GM12878 (cell line): Measurements from ENCODE around the gene JDP2. TPM values are rescaled to one million over a fixed set of nuclear protein-coding genes. Genes with fewer than 3 reads are reported as not detected.

Source experiments
- ATAC-seq: fragments of 200-7000 bp; cut with Tn5 transposase; 3 replicates; pipeline ENCODE4 v1.9.1; 2020; ENCODE audit warnings: mild to moderate bottlenecking, moderate library complexity
- BruUV-seq: library from RNA; stranded (reverse); fragments of 400-500 nt; replicated peaks from 2 replicates; lab custom pipeline; 2021; lab: Mats Ljungman, UMichigan
- CTCF ChIA-PET: fragments of 300-600 bp; sonication (Branson Sonifier 250); formaldehyde crosslinking; extraction: SDS; loops from one replicate; lab custom pipeline; 2021; ENCODE audit warnings: inconsistent platforms; lab: Yijun Ruan, JAX
- POLR2A ChIA-PET: fragments of 350-600 bp; formaldehyde crosslinking; extraction: SDS; loops from one replicate; lab custom pipeline; 2021; ENCODE audit warnings: inconsistent platforms; lab: Charles Lee
- RAD21 ChIA-PET: fragments of 300-600 bp; sonication (Branson Sonifier 250); formaldehyde crosslinking; loops from one replicate; lab custom pipeline; 2023; ENCODE audit warnings: antibody characterized with exemption; ENCODE audit not compliant: unreplicated experiment; lab: Charles Lee
- SMC1A ChIA-PET: fragments of 300-600 bp; sonication (Branson Sonifier 250); formaldehyde crosslinking; loops from one replicate; lab custom pipeline; 2023; ENCODE audit not compliant: unreplicated experiment, uncharacterized antibody; lab: Charles Lee
- DNase-seq: peaks from one replicate; pipeline ENCODE4 v3.0.0-alpha.2; 2011; ENCODE audit warnings: low read depth, low spot score
- FAIRE-seq: peaks from 3 replicates; lab custom pipeline; 2011; peaks lifted over from hg19 to GRCh38; lab: Jason Lieb, UNC
- H2AFZ ChIP-seq: 2 replicates; pipeline ENCODE4 v1.6.0; 2011; ENCODE audit warnings: low read depth, low read length, control low read depth; ENCODE audit not compliant: control insufficient read depth
- H3K27ac ChIP-seq: 2 replicates; pipeline ENCODE4 v1.5.1; 2011; ENCODE audit warnings: control low read depth; ENCODE audit not compliant: control insufficient read depth, insufficient read depth
- H3K27me3 ChIP-seq, 2 experiments: replicated peaks in 1 of 2; 2 replicates each; pipeline versions ENCODE4 v1.6.0 to v1.6.1; 2011; ENCODE audit warnings: low read length in 1 of 2; ENCODE audit not compliant: control insufficient read depth in 2 of 2, insufficient read depth in 2 of 2
- H3K36me3 ChIP-seq, 2 experiments: 2 replicates each; pipeline ENCODE4 v1.5.1; 2011; ENCODE audit warnings: low read length in 1 of 2; ENCODE audit not compliant: control insufficient read depth in 2 of 2, insufficient read depth in 2 of 2
- H3K4me1 ChIP-seq: 2 replicates; pipeline ENCODE4 v1.6.1; 2011; ENCODE audit warnings: mild to moderate bottlenecking, low read length, moderate library complexity, mixed read lengths; ENCODE audit not compliant: control insufficient read depth, insufficient read depth
- H3K4me2 ChIP-seq: 2 replicates; pipeline ENCODE4 v1.6.0; 2011; ENCODE audit warnings: control low read depth; ENCODE audit not compliant: control insufficient read depth, insufficient read depth
- H3K4me3 ChIP-seq: fragments of 200-600 bp; sonication (generic); 2 replicates; pipeline ENCODE4 v1.5.1; 2016
- H3K79me2 ChIP-seq: 2 replicates; pipeline ENCODE4 v1.6.0; 2011; ENCODE audit warnings: low read length; ENCODE audit not compliant: control insufficient read depth, insufficient read depth
- H3K9ac ChIP-seq: 2 replicates; pipeline ENCODE4 v1.8.0; 2011; ENCODE audit warnings: low read length, control low read depth, mixed read lengths; ENCODE audit not compliant: control insufficient read depth, insufficient read depth
- H3K9me3 ChIP-seq: replicated peaks from 3 replicates; pipeline ENCODE4 v1.5.1; 2011; ENCODE audit warnings: mild to moderate bottlenecking, low read length; ENCODE audit not compliant: control insufficient read depth, insufficient read depth
- H4K20me1 ChIP-seq: 2 replicates; pipeline ENCODE4 v1.6.0; 2011; ENCODE audit not compliant: control insufficient read depth, insufficient read depth
- BCL11A ChIP-seq: IDR thresholded peaks from 2 replicates; pipeline ENCODE4 v1.6.1; 2011; ENCODE audit warnings: low read depth, low read length
- CBX3 ChIP-seq: fragments of 200-600 bp; sonication (generic); IDR thresholded peaks from 2 replicates; pipeline ENCODE4 v1.6.1; 2016; ENCODE audit warnings: low read depth, borderline replicate concordance
- CBX5 ChIP-seq: sonication (generic); IDR thresholded peaks from 2 replicates; pipeline ENCODE4 v1.6.1; 2016; ENCODE audit warnings: low read depth, moderate library complexity, mild to moderate bottlenecking, inconsistent platforms
- FOS ChIP-seq: IDR thresholded peaks from 3 replicates; pipeline ENCODE4 v1.6.1; 2011; ENCODE audit warnings: borderline replicate concordance; ENCODE audit not compliant: insufficient read length; ENCODE audit errors: extremely low read depth
- HDAC6 ChIP-seq: fragments of 200-600 bp; sonication (generic); IDR thresholded peaks from one replicate; pipeline ENCODE4 v1.8.0; 2017; ENCODE audit warnings: antibody characterized with exemption; ENCODE audit not compliant: unreplicated experiment
- IKZF2 ChIP-seq, 2 experiments: fragments of 450-650 bp; IDR thresholded peaks; 2 replicates each; pipeline ENCODE4 v1.6.1; 2017; ENCODE audit warnings: mild to moderate bottlenecking in 2 of 2, moderate library complexity in 2 of 2
- JUNB ChIP-seq: IDR thresholded peaks from 2 replicates; pipeline ENCODE4 v1.6.1; 2016; ENCODE audit warnings: antibody characterized with exemption, mild to moderate bottlenecking
- MTA2 ChIP-seq: fragments of 450-650 bp; IDR thresholded peaks from 2 replicates; pipeline ENCODE4 v1.6.1; 2016; ENCODE audit warnings: low read depth, mild to moderate bottlenecking, moderate library complexity
- RB1 ChIP-seq: fragments of 450-650 bp; formaldehyde crosslinking; IDR thresholded peaks from 2 replicates; pipeline ENCODE4 v1.6.1; 2017; ENCODE audit warnings: mild to moderate bottlenecking, borderline replicate concordance
- RUNX3 ChIP-seq: IDR thresholded peaks from 2 replicates; pipeline ENCODE4 v1.6.1; 2012; ENCODE audit warnings: low read length, inconsistent platforms
- USF2 ChIP-seq: IDR thresholded peaks from 2 replicates; pipeline ENCODE4 v1.6.1; 2011; ENCODE audit warnings: low read depth, low read length, improper control_type of control experiment, borderline replicate concordance
- YBX1 ChIP-seq: fragments of 450-650 bp; IDR thresholded peaks from 2 replicates; pipeline ENCODE4 v1.6.1; 2016; ENCODE audit warnings: antibody characterized with exemption
- ZBTB40 ChIP-seq: fragments of 450-650 bp; IDR thresholded peaks from 2 replicates; pipeline ENCODE4 v1.6.1; 2016; ENCODE audit warnings: mild to moderate bottlenecking, moderate library complexity, borderline replicate concordance
- WGBS: methylation state at CpG from one replicate; pipeline ENCODE4 v1.1.6; 2016; ENCODE audit warnings: low lambda C conversion rate; ENCODE audit not compliant: insufficient replicate concordance, insufficient coverage; ENCODE audit errors: missing lambda C conversion rate; 5-methylcytosine and 5-hydroxymethylcytosine counted together
- in situ Hi-C: fragments of 300-500 bp; cut with MboI; formaldehyde crosslinking; loops from 9 replicates; pipeline ENCODE4 v1.14.3; 2018; ENCODE audit warnings: mixed read lengths
- intact Hi-C: fragments of 100-400 bp; cut with micrococcal nuclease; formaldehyde crosslinking; loops from one replicate; pipeline ENCODE4 v1.14.2; 2022; ENCODE audit not compliant: unreplicated experiment
- polyA plus RNA-seq, 11 experiments: library from polyadenylated mRNA; depleted of rRNA in 4 of 11; unstranded in 6 of 11; stranded (reverse) in 5 of 11; fragments of >200 nt; fragmentation: Nextera tagmentation in 4 of 11; fragmentation: Illumina TruSeq in 1 of 11; extraction: Ambion mirVana in 4 of 11; extraction: Trizol in 1 of 11; gene quantifications; 1 replicate in 1 of 11; 2 replicates in 10 of 11; pipeline versions ENCODE4 v1.2.1 to v1.2.3, GENCODE V29; 2011 to 2016; ENCODE audit warnings: inconsistent platforms in 2 of 11, missing spikeins in 2 of 11, low read depth in 1 of 11
- total RNA-seq, 4 experiments: library from RNA; depleted of rRNA in 3 of 4; stranded (reverse); fragments of >200 nt in 3 of 4; fragmentation: Illumina TruSeq in 1 of 4; extraction: Trizol in 1 of 4; gene quantifications; 2 replicates each; pipeline versions ENCODE4 v1.2.1 to v1.2.3, GENCODE V29; 2013 to 2021

JDP2 gene
- total and polyA plus RNA-seq, 10 of the 15 experiments (the other 5 are each of a cell fraction or from before 2014, with no cell fraction given) = 0.71 to 21.3 (median 11.2) TPM

GRCh38 chr14:75510547-75510946, 82.7 kb downstream of the JDP2 start:
- Histone ChIP-seq H2AFZ (no peak overlapping the region), H3K4me2 (no peak overlapping the region), H3K27me3 (no peaks in the 10 kb centered on the region), H3K79me2 (no peaks in the 10 kb centered on the region), H3K9ac (no peak overlapping the region), H4K20me1 (no peaks in the 10 kb centered on the region), H3K4me3 (no peak overlapping the region), H3K36me3 (no peaks in the 10 kb centered on the region), H3K9me3 (peaks cover 18% of the 10 kb centered on the region), H3K27ac (no peak overlapping the region), H3K4me1 (peaks cover 27% of the 10 kb centered on the region)
- WGBS = 58% methylated on average over 1 of the region's 1 CpG
- ATAC-seq = no peak
- no peak for FAIRE-seq
- intact Hi-C loops = no loop called here
- in situ Hi-C loops = no loop called here
- DNase-seq = no peak
- RAD21 ChIA-PET = interaction anchor here (21.5 kb wide), 1 partner anchor 18 kb away, joined by 645 read pairs; no protein-coding TSS in a partner anchor
- TF ChIP-seq YBX1 (no peak), RUNX3 (peak; percentile 11; the same call in 1 of the 2 replicates), MTA2 (peak; percentile 36; the same call in 1 of the 2 replicates), IKZF2 (IDR thresholded peaks at IDR 0.05) (peak; percentile 19 to 48; a peak in 2 of 4 replicates)
- POLR2A ChIA-PET = interaction anchor here (13.4 kb wide), 1 partner anchor 17 kb away, joined by 385 read pairs; no protein-coding TSS in a partner anchor
- BruUV-seq = no TSS peak
- CTCF ChIA-PET = no interaction called here
- SMC1A ChIA-PET = interaction anchor here (19.9 kb wide), 1 partner anchor 17 kb away, joined by 619 read pairs; no protein-coding TSS in a partner anchor

GRCh38 chr14:75511201-75511600, 83.4 kb downstream of the JDP2 start:
- SMC1A ChIA-PET = interaction anchor here (1.2 to 19.9 kb wide), 3 partner anchors 10 to 31 kb away, joined by 4 to 619 read pairs (median 5); no protein-coding TSS in a partner anchor
- Histone ChIP-seq H4K20me1 (no peaks in the 10 kb centered on the region), H3K9me3 (peaks cover 18% of the 10 kb centered on the region), H3K9ac (no peak overlapping the region), H3K4me3 (no peak overlapping the region), H3K27me3 (no peaks in the 10 kb centered on the region), H3K79me2 (peaks cover 2% of the 10 kb centered on the region), H3K36me3 (no peaks in the 10 kb centered on the region), H3K4me2 (no peak overlapping the region), H3K27ac (no peak overlapping the region), H3K4me1 (peaks cover 34% of the 10 kb centered on the region), H2AFZ (no peak overlapping the region)
- no peak for DNase-seq
- POLR2A ChIA-PET = interaction anchor here (1.6 to 13.4 kb wide), 2 partner anchors 17 to 29 kb away, joined by 4 to 385 read pairs; no protein-coding TSS in a partner anchor
- FAIRE-seq = no peak
- intact Hi-C loops = no loop called here
- RAD21 ChIA-PET = interaction anchor here (21.5 kb wide), 1 partner anchor 19 kb away, joined by 645 read pairs; no protein-coding TSS in a partner anchor
- BruUV-seq = no TSS peak
- ATAC-seq = no peak
- in situ Hi-C loops = no loop called here
- CTCF ChIA-PET = interaction anchor here (0.9 to 21.2 kb wide), 3 partner anchors 19 to 50 kb away, joined by 3 to 520 read pairs (median 481); no protein-coding TSS in a partner anchor
- TF ChIP-seq CBX3 = no peak
- TF ChIP-seq CBX5 = peak; percentile 81; the same call in 1 of the 2 replicates
- peak; percentile 21; the same call in 1 of the 2 replicates for TF ChIP-seq JUNB
- no peak for TF ChIP-seq ZBTB40
- no peak for TF ChIP-seq HDAC6
- no peak for TF ChIP-seq USF2
- no peak for TF ChIP-seq FOS
- no peak for TF ChIP-seq RB1
- no peak for TF ChIP-seq BCL11A
